HG03354 (cell line): ENCODE data around the gene B9D2.
"Not testable (repeated sequence)": the region's sequence is repeated elsewhere in the genome, so short reads cannot be mapped to it uniquely, and the experiment has no call there.

Experiments used
- ATAC-seq: cut with Tn5 transposase; IDR thresholded peaks from one replicate; pipeline ENCODE4 v1.9.1; 2021; ENCODE audit warnings: mild to moderate bottlenecking; ENCODE audit not compliant: unreplicated experiment, poor library complexity, severe bottlenecking

The B9D2 gene

DNA sequence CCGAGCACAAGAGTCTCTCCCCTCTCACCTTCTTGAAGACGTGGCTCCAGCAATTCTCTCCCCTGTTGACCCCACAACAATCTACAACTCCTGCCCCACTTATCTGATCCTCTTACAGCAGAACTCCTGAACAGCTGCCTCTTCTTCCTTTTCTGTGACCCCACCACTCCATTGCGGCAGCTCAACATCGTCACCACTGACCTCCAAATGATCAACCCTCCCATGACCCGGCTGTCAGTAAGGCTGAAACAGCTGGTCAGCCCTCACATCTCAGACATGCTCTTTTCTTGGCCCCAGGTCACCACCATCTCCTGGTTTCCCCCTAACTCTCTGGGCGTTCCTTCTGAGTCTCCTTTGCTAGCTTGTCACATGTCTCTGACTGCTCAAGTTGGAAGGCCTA is 31.4 kb upstream of the B9D2 start:
- ATAC-seq: no peak

DNA sequence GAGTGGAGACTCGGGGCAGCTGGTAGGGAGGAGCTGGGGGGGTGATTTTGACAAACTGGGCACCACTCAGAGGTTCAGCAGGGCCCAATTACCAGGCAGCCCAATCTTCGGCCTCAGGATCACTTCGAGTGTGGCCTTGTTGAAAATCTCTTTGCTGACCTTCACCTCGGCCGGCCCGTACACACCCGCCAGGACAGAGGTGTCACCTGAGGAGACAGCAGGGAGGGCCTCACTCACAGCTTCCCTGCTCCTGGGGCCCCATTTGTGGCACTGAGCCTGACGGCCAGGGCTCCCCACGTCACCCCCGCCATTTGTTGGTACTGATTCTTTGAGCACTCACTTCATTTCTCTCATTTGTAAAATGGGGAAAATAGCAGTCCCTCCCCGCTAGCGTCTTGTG is 28.8 kb upstream of the B9D2 start:
- no peak for ATAC-seq

DNA sequence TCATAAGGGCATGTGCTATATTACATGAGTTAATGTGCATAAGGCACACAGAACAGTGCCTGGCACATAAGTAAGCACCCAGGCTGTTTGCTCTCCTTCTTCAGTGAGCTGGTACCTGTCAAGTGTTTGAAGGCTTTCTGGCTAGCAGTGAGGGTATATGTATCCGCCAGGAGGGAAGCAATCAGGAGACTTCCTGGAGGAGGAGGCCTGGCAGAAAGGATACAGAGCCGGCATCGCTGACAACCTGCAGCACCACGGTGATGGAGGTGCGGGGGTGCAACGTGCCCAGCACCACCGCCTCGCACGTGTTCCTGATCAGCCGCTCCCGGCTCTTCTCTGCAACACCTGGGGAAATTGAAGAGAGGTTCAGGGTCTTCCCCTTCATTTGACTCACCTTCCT is 27.7 kb upstream of the B9D2 start:
- no peak for ATAC-seq

DNA sequence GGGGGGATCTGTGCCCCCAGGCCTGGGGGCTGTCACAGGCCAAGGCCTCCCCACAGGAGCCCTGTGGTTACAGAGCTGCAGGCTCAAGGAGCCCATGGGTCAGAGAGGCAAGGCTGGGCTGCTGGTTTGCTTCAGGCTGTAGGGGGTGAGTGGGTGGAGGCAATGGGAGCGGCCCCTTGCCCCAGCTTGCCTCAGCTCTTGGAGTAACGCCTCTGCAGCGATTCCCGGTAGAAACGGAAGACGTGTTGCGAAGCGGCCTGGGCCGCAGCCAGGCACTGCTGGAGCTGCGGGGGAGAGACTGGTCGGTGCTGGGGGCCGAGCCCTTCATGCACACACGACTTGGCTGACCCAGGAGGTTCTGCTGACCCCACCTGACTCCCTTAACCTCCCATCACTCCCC is 22.5 kb upstream of the B9D2 start:
- ATAC-seq: no peak

DNA sequence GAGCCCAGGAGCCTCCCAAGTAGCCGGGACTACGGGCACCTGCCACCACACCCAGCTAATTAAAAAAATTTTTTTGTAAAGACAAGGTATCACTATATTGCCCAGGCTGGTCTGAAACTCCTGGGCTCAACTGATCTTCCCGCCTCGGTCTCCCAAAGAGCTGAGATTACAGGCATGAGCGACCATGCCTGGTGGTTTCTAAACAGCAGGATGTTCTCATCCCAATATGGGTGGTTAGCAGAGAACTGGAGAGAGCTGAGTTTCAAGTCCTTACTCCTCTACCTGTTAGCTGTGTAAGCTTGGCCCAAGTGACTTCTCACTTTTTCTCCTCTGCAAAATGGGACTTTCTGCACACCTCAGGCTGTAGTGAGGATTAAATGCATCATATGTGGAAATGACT is 20.4 kb upstream of the B9D2 start:
- ATAC-seq: no peak

DNA sequence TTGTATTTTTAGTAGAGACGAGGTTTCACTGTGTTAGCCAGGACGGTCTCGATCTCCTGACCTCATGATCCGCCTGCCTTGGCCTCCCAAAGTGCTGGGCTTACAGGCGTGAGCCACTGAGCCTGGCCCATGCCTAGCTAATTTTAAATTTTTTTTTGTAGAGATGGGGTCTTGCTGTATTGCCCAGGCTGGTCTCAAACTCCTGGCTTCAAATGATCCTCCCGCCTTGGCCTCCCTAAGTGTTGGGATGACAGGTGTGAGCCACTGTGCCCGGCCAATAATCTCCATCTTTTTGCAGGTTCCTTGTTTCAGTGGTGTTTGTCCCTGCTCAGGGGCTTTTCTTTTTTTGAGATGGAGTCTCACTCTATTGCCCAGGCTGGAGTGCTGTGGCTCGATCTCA is 17.6 kb upstream of the B9D2 start:
- ATAC-seq: not testable (repeated sequence)

DNA sequence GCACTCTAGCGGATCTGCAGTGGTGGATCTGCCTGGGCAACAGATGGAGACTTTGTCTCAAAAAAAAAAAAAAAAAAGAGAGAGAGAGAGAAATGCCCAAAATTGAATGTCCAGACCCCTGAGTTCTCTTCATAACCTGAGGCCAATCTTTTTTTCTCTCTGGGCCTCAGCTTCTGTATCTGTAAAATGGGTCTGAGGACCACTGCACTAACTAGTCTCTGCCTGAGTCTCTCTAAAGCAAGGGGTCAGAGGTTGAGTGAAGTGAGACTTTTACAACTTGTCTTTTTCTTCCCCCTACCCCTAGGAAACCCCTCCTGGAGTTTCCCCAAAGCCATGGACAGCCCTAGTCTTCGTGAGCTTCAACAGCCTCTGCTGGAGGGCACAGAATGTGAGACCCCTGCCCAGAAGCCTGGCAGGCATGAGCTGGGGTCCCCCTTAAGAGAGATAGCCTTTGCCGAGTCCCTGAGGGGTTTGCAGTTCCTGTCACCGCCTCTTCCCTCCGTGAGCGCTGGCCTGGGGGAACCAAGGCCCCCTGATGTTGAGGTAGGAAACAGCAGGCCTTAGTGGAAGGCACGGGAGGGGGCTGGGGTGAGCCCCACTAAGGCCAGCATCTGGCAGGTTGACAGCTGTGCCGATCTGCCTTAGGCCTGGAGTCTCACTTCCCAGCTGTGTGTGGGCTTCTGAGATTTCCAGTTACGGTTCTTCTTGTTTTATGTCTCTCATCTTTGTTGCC is 14.2 kb upstream of the B9D2 start:
- peak; percentile 79 for ATAC-seq

DNA sequence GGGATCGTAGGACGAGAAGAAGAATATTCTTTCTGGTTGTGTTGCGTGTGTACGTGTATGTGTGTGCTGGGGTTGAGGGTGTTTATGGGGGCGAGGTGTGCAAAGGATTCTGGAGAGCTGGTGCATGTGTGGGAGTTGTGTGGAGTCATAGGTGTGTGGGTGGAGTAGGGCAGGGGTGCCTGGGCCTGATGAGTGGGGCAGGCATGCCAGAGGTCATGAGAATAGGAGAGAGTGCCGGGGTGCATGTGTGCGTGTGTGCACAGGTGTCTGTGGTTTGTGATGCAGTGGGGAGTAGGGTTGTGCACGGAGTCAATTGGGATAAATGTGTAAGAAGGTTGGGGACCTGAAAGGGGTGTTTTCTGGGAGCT is 13.0 kb upstream of the B9D2 start:
- no peak for ATAC-seq

DNA sequence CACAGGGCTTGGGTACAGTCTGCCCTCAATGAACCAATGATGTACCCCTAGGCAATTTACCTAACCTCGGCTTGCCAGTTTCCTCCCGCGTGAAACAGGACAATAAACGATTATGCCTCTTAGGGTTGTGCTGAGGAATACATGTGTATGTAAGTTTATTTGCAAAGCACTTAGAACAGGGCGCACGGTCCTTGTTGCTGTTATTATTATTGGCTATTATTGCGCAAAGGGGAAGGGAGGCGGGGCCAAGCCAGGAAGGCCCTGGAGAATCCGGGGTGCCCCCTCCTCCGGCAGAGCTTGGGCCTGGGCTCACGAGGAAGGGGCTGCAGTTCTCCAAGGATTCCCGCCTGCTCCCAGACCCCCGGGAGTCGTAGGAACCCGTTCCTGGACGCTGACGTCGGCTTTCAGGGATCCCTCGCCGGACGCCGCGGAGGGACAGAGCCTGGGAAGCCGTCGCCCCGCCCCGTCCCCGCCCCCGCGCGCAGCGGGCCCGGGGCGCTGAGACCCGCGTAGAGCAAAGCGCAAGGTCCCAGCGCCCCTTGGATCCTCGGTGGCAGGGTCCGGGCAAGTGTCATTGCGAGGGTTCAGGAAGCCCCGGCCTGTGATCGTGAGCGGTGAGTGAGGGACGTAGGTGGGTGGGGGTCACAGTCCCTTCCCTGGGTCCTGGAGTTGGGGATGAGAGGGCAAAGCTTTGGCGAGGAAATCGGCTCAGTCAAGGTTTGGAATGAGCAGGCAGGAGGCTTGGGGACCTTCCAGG is 12.5 kb upstream of the B9D2 start, which contains the start of gene TMEM91:
TMEM91 (plus strand) TSS at position 293 of the 757 bp plus-strand sequence. CDS start 1,777 bp downstream, outside the sequence.
- no peak for ATAC-seq

DNA sequence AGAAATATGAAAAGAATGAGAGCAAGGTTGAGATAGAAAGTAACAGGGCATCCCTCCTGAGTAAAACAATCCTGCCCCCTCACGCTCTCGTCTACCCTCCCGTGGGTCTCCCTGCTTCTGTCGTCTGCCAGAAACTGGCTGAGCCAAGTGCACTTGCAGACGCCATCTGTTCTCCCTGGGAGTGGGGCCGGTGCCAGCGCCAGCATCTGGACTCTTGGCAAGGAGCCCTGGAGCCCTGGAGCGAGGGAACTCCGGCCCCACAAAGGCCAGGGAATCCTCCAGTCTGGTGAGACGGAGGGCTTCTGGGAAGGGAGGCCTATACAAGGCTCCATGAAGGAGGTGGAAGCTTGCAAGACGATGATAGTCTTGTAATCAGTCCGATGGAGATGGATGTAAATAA is 10.0 kb upstream of the B9D2 start:
- ATAC-seq: no peak

DNA sequence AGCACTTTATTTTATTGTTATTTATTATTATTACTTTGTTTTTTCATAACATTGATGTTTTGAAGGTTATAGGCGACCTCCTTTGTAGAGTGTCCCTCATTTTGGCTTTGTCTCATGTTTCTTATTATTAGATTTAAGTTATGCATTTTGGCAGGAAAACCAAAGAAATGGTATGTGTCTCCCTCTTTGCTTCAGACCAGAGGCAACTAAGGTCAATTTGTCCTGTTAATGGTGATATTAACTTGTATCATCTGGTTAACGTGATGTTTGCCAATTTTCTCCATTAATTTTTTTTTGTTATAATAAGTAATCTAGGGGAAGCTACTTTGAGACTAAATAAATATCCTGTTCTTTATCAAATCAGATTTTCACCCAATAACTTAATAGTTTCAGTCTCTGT is 8.6 kb upstream of the B9D2 start:
- no peak for ATAC-seq

DNA sequence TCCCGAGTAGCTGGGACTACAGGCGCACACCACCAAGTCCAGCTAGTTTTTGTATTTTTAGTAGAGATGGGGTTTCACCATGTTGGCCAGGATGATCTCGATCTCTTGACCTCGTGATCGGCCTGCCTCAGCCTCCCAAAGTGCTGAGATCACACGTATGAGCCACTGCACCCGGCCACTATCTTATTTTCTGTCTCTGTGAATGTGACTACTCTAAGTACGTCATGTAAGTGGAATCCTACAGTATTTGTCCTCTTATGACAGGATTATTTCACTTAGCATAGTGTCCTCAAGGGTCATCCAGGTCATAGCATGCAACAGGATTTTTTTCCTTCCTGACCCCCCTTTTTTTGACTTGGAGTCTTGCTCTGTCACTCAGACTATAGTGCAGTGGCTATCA is 7.6 kb upstream of the B9D2 start:
- ATAC-seq: no peak

DNA sequence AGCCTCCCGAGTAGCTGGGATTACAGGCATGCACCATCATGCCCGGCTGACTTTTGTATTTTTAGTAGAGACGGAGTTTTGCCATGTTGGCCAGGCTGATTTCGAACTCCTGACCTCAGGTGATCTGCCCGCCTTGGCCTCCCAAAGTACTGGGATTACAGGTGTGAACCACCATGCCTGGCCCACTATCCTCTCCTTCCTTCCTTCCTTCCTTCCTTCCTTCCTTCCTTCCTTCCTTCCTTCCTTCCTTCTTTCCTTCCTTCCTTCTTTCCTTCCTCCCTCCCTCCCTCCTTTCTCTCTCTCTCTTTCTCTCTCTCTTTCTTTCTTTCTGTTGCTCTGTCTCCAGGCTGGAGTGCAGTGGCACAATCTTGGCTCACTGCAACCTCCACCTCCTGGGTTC is 7.2 kb upstream of the B9D2 start:
- ATAC-seq: not testable (repeated sequence)

DNA sequence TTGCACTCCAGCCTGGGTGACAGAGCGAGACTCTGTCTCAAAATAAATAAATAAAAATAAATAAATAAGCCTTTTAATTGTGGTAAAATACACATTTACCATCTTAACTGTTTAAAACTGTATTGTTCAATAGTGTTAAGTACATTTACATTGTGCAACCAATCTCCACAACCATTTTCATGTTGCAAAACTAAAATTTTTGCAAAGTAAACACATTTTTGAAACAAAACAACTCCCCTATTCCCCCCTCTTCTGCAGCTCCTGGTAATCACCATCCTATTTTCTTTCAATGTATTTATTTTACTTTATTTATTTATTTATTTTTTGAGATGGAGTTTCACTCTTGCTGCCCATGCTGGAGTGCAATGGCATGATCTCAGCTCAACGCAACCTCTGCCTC is 5.8 kb upstream of the B9D2 start:
- no peak for ATAC-seq

DNA sequence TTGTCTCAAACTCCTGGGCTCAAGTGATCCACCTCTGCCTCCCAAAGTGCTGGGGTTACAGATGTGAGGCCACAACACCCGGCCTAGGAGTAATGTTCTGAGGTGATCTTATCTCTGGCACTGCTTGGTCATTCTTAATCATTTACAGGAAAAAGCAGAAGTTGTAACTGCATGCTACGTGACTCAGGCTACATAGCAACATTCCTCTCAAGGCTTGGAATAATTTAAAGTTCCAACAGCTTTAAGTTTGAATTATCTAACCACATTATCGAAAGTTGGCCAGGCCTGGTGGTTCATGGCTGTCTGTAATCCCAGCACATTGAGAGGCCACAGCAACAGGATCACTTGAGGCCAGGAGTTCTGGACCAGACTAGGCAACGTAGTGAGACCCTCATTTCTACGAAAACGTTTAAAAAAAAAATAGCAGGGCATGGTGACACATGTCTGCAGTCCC is 3.9 kb upstream of the B9D2 start:
- ATAC-seq: peak; percentile 48

DNA sequence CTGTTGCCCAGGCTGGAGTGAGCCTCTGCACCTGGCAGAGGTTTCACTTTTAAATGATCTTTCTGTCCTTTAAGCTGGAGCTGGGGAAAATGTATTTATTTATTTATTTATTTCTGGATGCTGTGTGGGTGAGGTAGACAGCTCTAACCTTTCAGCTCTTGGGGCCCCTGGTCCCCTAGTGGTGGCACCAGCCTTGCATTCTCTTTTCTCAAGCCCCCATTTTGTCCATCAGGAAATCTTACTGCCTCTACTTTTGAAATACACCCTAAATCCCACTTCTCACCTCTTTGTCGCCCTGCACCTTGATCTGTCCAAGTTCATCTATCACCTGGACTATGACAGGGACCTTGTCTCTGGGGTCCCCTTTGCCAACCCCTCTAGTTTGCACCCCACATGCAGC is 2.1 kb upstream of the B9D2 start:
- ATAC-seq: no peak

DNA sequence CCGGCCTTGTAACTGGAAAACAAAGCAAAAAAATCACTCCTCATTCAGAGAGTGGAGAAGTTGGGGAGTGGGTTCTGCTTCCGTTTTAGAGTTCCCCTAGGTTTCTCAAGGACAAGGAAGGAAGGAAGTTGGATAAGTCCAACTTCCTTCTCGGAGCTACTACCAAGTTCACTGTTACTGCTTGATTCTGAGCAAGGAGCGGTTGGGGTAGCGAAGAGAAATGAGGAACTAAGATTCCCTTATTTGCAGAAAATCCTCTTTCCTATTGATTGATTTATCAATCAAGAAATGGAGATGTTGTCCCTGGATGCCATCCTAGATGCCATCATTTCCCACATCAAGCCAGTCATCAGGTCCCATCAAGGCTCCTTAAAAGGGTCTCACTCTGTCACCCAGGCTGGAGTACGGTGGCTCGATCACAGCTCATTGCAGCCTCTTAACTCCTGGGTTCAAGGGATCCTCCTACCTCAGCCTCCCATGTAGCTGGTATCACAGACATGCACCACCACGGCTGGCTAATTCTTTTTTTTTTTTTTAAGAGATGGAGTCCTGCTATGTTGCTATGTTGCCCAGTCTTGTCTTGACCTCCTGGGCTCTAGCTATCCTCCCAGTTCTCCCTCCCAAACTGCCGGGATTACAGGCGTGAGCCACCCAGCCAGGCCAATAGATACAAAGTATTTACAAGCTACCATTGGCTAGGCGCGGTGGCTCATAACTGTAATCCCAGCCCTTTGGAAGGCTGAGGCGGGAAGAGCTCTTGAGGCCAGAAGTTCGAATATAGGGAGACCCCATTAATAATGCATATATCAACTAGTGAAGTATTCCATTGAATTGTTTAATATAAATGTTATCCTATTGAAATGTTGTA is 809 bp upstream of the B9D2 start:
- ATAC-seq: no peak

DNA sequence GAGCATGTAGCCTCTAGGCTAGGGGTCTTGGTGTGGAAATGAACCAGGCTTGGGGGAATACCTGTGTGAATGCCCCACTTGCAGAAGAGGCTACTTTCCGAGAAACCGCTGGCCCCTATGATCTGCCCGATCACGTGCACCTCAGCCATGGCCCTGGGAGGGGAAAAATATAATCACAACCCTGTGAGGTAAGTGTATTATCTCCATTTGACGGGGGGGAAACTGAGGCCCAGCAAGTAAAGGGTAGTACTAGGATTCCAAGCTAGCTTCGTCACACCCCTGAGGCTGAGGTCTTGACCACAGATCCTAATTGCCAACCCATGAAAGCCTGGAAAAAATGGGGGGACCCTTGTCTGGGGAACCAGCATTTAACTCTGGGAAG is 587 bp downstream of the B9D2 start:
- no peak for ATAC-seq

DNA sequence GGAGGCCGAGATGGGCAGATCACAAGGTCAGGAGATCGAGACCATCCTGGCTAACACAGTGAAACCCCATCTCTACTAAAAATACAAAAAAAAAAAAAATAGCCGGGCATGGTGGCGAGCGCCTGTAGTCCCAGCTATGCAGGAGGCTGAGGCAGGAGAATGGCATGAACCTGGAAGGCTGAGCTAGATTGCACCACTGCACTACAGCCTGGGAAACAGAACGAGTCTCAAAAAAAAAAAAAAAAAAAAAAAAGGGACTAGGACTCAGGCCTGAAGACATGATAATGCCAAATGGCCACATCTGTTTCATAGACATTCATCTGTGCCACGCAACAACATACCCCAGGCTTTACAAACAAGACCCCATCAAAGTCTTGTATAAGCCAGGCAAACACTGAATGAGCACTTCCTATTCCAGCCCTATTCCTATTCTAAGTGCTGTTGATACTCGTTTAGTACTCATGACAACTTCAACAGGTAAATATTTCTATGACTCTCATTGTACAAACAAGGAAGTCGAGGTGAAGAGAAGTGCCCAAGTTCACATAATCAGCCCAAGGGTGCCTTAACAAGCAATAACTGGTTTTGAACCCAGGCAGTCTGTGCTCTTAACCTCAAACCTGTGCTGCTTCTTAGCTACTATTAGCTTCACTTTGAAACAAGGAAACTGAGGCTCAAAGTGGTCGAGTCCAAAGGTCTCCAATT is 1.7 kb downstream of the B9D2 start:
- ATAC-seq: no peak

DNA sequence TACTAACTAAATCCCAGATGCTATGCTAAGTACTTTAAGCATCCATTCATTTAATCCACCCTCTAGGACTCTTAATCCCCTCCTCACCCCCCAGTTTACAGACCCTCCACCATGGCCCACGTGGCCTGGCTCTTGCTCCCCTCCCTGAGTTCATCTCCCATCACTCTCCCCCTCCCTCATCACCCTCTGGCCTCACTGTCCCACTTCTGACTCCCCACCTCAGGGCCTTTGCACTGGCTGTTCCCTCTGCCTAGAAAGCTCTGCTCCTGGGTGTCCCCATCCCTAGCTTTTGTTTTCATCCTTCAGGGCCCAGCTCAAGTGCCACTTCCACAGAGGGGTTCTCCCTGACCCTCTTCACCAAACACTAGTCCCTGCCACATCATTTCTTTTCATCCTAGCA is 4.2 kb downstream of the B9D2 start:
- no peak for ATAC-seq
